ENCODE data around the gene TSPAN31.
"Not testable (repeated sequence)": the region's sequence is repeated elsewhere in the genome, so short reads cannot be mapped to it uniquely, and the experiment has no call there.

Gene TSPAN31

DNA sequence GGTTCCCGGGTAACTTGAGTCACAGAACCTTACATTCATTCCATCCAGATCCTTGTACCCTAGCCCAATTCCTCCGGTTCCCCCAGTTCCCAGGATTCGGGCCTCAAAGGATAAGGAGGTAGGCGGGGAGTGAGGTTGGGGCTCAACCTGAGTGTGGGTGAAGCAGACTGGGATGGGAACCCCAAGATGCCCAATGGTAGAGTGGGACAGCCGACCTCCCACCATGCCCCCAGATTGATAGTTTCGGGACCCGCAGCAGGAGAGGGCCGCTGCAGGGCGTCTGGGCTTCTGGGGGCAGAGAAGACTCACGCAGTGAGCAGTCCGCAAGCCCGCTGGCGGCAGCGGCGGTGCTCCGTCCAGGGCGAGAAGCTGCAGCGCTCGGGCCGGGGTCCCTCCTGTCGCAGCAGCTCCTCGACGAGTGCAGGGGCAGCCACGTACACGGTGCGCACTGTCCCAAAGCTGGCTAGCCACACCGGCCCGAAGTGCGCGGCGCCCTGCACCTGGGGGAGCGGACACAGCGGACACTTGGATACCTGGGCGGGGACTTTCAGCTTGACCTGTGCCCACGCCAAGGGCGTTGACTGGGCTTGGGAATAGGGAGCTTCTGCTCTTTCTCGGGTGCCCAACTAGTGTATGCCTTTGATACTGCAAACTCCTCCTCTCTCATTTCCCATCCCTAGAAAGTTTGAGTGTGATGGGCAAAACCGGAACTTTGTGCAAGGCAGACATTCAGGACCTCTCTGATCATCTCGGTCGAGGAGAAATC, 21.0 kb downstream of the TSPAN31 start:
- in situ Hi-C loops (cut with HindIII; ENCODE audit: low sequenced_read_pairs): no loop called here

- in situ Hi-C loops (cut with HindIII; ENCODE audit: low sequenced_read_pairs): no loop called here
Observed at GRCh38 chr12:57766464-57767304, 21.8 kb downstream of the TSPAN31 start, which contains the start of gene CYP27B1. CYP27B1 (minus strand) TSS chr12:57767078; CDS start chr12:57767041, 37 bp downstream.

GRCh38 chr12:57767305-57767698, 22.5 kb downstream of the TSPAN31 start:
- in situ Hi-C loops (cut with HindIII; ENCODE audit: low sequenced_read_pairs): no loop called here

- in situ Hi-C loops (cut with HindIII; ENCODE audit: low sequenced_read_pairs): no loop called here
Observed at GRCh38 chr12:57767876-57768275, 23.0 kb downstream of the TSPAN31 start.

DNA sequence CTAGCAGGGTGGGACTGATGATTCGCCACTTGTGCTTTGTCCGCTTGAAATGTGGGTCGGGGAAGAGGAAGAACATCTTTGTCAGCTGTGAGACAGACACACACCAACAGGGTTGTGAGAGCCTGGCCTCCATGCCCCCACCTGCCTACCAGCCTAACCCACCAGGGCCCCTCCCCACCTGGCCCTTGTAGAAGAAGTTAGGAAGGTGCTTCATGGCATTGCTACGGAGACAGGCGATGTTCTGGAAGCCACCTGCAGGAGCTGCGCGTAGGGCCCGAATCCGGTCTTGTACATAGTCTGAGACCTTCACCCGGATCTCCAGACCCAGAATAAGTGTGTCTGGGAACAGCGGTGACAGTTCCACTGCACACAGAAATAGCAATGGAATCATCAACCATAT, 24.8 kb downstream of the TSPAN31 start:
- in situ Hi-C loops (cut with HindIII; ENCODE audit: low sequenced_read_pairs): no loop called here

GRCh38 chr12:57770734-57771133, 25.9 kb downstream of the TSPAN31 start:
- in situ Hi-C loops (cut with HindIII; ENCODE audit: low sequenced_read_pairs): no loop called here

DNA sequence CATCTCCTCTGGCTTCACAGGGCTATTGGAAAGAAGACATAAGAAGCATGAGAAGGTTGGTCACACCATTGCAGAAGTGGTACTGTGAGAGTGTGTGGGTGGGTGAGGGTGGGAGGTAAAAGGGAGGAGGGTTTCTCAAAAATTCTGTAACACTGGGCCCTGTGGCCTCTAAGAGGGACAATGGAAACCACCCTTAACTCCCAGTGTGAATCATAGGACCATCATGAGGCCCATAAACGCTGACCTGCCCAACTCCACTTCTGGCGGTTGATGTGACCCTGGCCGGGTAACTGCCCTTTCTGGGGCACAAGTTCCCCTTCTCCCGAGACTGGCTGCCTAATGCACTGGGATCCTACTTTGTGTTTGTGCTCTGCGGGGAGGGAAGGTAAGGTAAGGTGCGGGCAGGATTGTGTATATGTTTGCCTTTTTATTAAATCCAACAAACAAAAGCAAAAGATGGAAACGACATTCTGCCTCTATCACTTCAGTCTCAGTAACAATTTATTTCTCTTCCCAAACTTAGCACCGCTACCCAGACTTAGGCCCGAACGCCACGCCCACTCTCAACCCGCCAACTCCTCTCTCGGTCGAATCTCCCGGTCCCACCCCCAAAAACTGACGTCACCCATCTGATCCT, 26.5 kb downstream of the TSPAN31 start:
- in situ Hi-C loops (cut with HindIII; ENCODE audit: low sequenced_read_pairs): no loop called here

DNA sequence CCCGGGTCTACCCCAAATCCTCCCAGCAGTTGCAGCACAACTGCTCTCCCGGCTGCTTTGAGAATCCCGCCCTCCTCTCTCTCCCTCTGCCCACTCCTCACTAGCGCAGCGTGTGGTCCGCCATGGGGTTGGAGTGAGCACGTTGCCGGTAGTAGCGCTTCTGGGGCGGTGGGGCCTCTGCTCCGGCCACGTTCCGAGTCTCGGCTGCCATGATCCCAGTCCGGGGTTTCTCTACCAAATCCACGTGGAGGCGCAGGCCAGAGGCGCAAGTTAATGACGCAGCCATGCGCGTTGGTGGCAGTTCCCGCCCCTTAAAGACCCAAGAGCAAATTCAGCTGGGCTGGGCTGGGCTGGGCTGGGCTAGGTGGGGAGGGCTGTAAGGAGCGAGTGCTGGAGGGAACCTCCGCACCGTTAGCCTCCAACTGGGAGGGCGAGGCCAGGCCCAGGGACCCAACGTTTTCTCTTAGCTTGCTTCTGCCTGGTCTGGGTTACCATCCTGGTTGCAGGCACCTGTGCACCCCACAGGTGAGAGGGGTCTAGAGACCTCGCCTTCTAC, 27.1 kb downstream of the TSPAN31 start, which contains the start of gene METTL1:
Gene METTL1 (minus strand): TSS at position 233 of the 556 bp plus-strand sequence. CDS start 22 bp downstream, at position 211.
- in situ Hi-C loops (cut with HindIII; ENCODE audit: low sequenced_read_pairs): no loop called here

DNA sequence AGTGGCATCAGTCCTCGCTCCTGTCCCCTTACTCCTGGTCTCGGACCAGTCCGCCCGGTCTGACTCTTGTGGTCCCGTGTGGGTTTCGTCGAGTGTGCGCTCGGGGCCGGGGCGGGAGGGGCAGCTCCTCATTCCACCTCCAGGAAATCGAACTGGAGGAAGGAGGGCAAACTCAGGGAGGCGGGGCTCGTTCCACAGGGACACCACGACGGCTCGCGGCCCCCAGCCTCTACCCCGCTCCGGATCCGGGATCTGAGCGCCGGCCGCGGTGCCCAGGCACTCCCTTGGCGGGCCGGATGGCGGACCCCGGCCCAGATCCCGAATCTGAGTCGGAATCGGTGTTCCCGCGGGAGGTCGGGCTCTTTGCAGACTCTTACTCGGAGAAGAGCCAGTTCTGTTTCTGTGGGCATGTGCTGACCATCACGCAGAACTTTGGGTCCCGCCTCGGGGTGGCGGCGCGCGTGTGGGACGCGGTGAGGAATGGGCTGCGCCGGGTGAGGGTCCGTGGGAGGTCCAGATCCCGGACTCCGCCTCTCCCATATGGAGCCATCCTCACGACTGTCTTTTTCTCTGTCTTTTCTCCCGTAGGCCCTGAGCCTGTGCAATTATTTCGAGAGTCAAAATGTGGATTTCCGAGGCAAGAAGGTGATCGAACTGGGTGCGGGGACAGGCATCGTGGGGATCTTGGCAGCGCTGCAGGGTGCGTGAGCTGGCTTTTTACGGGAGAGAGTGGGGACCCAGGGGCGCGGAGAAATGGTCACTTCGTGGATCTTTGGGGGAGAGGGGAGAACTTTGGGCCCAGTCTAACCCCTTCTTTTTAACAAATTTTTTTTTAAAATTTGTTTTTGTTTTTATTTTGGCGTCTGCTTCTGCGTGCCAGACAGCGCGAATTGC, 27.8 kb downstream of the TSPAN31 start, which contains the start of gene EEF1AKMT3:
Gene EEF1AKMT3 (plus strand): TSS at position 186 of the 894 bp plus-strand sequence. CDS start 111 bp downstream, at position 297.
- in situ Hi-C loops (cut with HindIII; ENCODE audit: low sequenced_read_pairs): no loop called here

DNA sequence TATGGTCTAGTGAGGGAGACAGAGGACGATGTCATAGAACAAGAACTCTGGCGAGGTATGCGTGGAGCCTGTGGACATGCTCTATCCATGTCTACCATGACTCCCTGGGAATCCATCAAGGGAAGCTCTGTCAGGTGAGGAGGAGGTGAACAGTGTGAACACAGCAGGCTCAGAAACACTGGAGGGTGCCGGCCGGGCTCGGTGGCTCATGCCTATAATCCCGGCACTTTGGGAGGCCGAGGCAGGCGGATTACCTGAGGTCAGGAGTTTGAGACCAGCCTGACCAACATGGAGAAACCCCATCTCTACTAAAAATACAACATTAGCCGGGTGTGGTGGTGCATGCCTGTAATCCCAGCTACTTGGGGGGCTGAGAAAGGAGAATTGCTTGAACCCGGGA, 29.8 kb downstream of the TSPAN31 start:
- in situ Hi-C loops (cut with HindIII; ENCODE audit: low sequenced_read_pairs): not testable (repeated sequence)

DNA sequence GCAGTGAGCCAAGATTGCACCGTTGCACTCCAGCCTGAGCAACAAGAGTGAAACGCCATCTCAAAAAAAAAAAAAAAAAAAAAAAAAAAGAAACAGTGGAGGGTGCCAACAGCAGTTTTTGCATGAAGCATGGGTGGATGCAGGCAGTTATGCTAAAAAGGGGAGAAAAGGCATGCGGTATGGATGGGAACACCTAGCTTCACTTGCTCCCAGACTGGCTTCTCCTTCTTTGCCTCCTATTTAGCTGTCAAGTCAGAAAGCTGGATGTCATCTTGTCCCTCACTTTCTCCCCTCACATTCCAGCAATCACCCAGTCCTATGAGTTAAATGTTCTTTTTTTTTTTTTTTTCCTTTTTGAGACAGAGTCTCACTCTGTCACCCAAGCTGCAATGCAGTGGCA, 30.2 kb downstream of the TSPAN31 start:
- in situ Hi-C loops (cut with HindIII; ENCODE audit: low sequenced_read_pairs): no loop called here

- in situ Hi-C loops (cut with HindIII; ENCODE audit: low sequenced_read_pairs): no loop called here
Observed at GRCh38 chr12:57775563-57776246, 30.9 kb downstream of the TSPAN31 start.

GRCh38 chr12:57776247-57776587, 31.4 kb downstream of the TSPAN31 start:
- in situ Hi-C loops (cut with HindIII; ENCODE audit: low sequenced_read_pairs): no loop called here

GRCh38 chr12:57777367-57777766, 32.5 kb downstream of the TSPAN31 start:
- in situ Hi-C loops (cut with HindIII; ENCODE audit: low sequenced_read_pairs): no loop called here

DNA sequence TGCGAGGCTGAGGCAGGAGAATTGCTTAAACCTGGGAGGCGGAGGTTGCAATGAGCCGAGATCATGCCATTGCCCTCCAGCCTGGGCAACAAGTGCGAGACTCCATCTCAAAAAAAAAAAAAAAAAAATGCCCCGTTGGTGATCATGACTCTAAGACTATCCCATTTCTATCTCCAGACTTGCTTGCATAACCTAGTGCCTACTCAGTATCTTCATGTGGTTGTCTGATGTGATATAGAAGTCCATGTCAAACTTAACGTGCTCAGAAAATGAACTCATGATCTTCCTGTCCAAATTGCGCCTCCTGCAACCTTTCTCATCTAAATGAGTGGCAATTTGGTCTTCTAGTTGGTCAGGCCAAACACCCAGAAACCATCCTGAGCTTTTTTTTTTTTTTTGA, 33.1 kb downstream of the TSPAN31 start:
- in situ Hi-C loops (cut with HindIII; ENCODE audit: low sequenced_read_pairs): no loop called here

DNA sequence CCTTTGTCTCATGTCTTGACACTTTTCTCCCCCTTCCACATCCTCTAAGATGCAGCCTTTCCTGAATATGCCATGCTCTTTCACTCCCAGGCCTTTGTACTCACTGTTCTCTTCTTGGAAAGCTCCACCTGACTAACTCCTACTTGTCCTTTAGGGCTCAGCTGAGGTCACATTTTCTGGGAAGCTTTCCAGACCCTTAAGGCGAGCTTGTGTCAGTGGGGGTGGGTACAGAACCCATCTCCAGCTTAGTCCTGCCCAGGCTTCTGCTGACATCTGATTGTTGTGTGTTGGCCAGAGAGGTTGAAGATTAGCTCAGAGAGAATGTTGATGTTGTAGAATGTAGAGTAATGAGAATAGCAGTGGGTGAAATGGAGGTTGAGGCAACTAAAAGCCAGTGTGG, 34.9 kb downstream of the TSPAN31 start:
- in situ Hi-C loops (cut with HindIII; ENCODE audit: low sequenced_read_pairs): no loop called here

GRCh38 chr12:57780284-57780897, 35.6 kb downstream of the TSPAN31 start:
- in situ Hi-C loops (cut with HindIII; ENCODE audit: low sequenced_read_pairs): no loop called here

DNA sequence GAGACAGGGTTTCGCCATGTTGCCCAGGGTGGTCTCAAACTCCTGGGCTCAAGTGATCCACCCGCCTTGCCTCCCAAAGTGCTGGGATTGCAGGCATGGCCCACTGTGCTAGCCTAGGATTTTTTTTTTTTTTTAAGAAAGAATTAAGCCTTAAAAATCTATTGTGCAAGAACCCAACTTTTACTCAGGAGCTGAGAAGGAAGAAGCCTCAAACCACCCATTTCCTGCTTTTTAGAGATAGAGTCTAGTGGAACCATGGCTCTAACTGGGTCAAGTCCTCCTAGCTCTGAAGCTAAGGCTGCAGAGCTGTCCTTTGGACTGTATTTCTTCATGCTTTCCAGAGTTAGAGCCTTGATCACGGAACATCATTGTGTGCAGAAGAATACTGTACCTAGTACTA, 36.4 kb downstream of the TSPAN31 start:
- in situ Hi-C loops (cut with HindIII; ENCODE audit: low sequenced_read_pairs): no loop called here

DNA sequence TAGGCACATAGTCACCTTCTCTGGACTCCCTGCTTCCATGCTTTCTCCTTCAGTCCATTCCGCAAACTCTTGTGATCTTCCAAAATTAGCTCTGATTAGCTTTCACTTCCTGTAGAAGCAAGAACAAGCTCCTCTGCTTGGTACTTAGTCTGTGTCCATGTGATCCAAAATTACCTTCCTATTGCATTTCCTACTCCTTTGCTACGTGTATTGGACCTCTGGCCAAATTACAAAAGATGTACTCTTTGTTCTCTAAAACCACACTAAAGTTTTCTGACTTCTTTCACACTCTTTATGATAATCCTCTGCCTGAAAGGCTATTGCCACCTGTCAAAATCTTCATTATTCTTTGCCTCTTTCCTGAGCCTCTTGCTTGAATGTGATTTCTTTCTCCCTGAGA, 37.0 kb downstream of the TSPAN31 start:
- in situ Hi-C loops (cut with HindIII; ENCODE audit: low sequenced_read_pairs): no loop called here

All from DLD1 (cell line).